Tibial nerve (tissue), 4 donors: Measurements from ENCODE around the gene PROK2.

Experiments used
- CTCF ChIP-seq, 5 experiments: fragments of 200-600 bp in 3 of 5; fragments of 450-650 bp in 2 of 5; sonication (generic) in 3 of 5; IDR thresholded peaks; one replicate each; pipeline ENCODE4 v1.5.1; 2016 to 2019; ENCODE audit warnings: antibody characterized with exemption in 5 of 5, mild to moderate bottlenecking in 3 of 5, moderate library complexity in 2 of 5
- EP300 ChIP-seq, 2 donors: sonication (generic); formaldehyde crosslinking; IDR thresholded peaks; one replicate each; pipeline ENCODE4 v1.6.1; 2017; ENCODE audit warnings: antibody characterized with exemption in 2 of 2, mild to moderate bottlenecking in 1 of 2
- POLR2A ChIP-seq, 2 donors: fragments of 450-650 bp; IDR thresholded peaks; one replicate each; pipeline ENCODE4 v1.6.1; 2017; ENCODE audit warnings: antibody characterized with exemption in 2 of 2, mild to moderate bottlenecking in 2 of 2, moderate library complexity in 2 of 2

GRCh38 chr3:71752831-71753700 is 31.9 kb downstream of the PROK2 start:
- no peak for TF ChIP-seq CTCF (IDR thresholded peaks at IDR 0.05)
- TF ChIP-seq EP300 (IDR thresholded peaks at IDR 0.05), result no peak
- no peak for TF ChIP-seq POLR2A (IDR thresholded peaks at IDR 0.05)
